Spleen (tissue), 11 donors: ENCODE measurements around the gene NME4. TPM values are rescaled to one million over a fixed set of nuclear protein-coding genes. Genes with fewer than 3 reads are reported as not detected.
A peak's percentile ranks its signal among the peaks of the same experiment; 100 is the strongest.

ENCODE experiments used
- DNase-seq: peaks from one replicate; pipeline ENCODE4 v3.0.0-alpha.2; 2020
- H3K27ac ChIP-seq, 8 donors: fragments of 200-600 bp; sonication (generic) in 7 of 8; 1 replicate in 4 of 8; 2 replicates in 4 of 8; pipeline versions ENCODE4 v1.5.0 to v1.8.0; 2016 to 2021; ENCODE audit warnings: inconsistent platforms in 4 of 8, mild to moderate bottlenecking in 4 of 8, moderate library complexity in 1 of 8
- H3K27me3 ChIP-seq, 7 donors: fragments of 200-600 bp; sonication (generic) in 6 of 7; replicated peaks in 1 of 7; 1 replicate in 4 of 7; 2 replicates in 3 of 7; pipeline versions ENCODE4 v1.5.0 to v1.8.0; 2016 to 2021; ENCODE audit warnings: inconsistent platforms in 3 of 7, mild to moderate bottlenecking in 1 of 7
- H3K36me3 ChIP-seq, 6 donors: fragments of 200-600 bp; sonication (generic) in 5 of 6; 1 replicate in 4 of 6; 2 replicates in 2 of 6; pipeline versions ENCODE4 v1.5.0 to v1.8.0; 2016 to 2021; ENCODE audit warnings: inconsistent platforms in 2 of 6
- H3K4me1 ChIP-seq, 6 donors: fragments of 200-600 bp; sonication (generic) in 5 of 6; 1 replicate in 3 of 6; 2 replicates in 3 of 6; pipeline versions ENCODE4 v1.5.0 to v1.8.0; 2016 to 2021; ENCODE audit warnings: inconsistent platforms in 3 of 6
- H3K4me3 ChIP-seq, 8 donors: fragments of 200-600 bp; sonication (generic) in 7 of 8; 1 replicate in 4 of 8; 2 replicates in 4 of 8; pipeline versions ENCODE4 v1.5.0 to v1.8.0; 2016 to 2021; ENCODE audit warnings: inconsistent platforms in 4 of 8, mild to moderate bottlenecking in 4 of 8, moderate library complexity in 2 of 8
- H3K9me3 ChIP-seq, 8 donors: fragments of 200-600 bp; sonication (generic) in 7 of 8; 1 replicate in 4 of 8; 2 replicates in 4 of 8; pipeline versions ENCODE4 v1.5.0 to v1.8.0; 2016 to 2021; ENCODE audit warnings: inconsistent platforms in 4 of 8
- POLR2A ChIP-seq, 3 donors: fragments of 450-650 bp; IDR thresholded peaks; one replicate each; pipeline ENCODE4 v1.5.1; 2017; ENCODE audit warnings: antibody characterized with exemption in 3 of 3, mild to moderate bottlenecking in 1 of 3
- POLR2AphosphoS5 ChIP-seq, 3 donors: sonication (generic); formaldehyde crosslinking; IDR thresholded peaks; one replicate each; pipeline ENCODE4 v1.5.1; 2017; ENCODE audit warnings: antibody characterized with exemption in 3 of 3
- WGBS, 5 donors: extraction: QIAGEN DNeasy Blood & Tissue Kit in 3 of 5; methylation state at CpG; one replicate each; pipeline versions ENCODE4 v1.1.5 to v1.1.7; 2013 to 2018; 5-methylcytosine and 5-hydroxymethylcytosine counted together
- intact Hi-C: fragments of 100-400 bp; cut with DNase I; formaldehyde crosslinking; loops from one replicate; pipeline ENCODE4 v1.15.0; 2023; ENCODE audit warnings: low total_unique reads
- polyA plus RNA-seq, 3 donors: library from polyadenylated mRNA; stranded (reverse); fragments of 200-250 nt; gene quantifications; one replicate each; pipeline ENCODE4 v1.2.1, GENCODE V29; 2013
- total RNA-seq, 7 donors: library from RNA; depleted of rRNA in 3 of 7; stranded (reverse); fragments of >200 nt in 3 of 7; fragmentation: NEBNext Ultra II Directional in 4 of 7; extraction: Animal tissue kit (Norgen Biotek cat#: 25700) in 4 of 7; gene quantifications; one replicate each; pipeline versions ENCODE4 v1.1.0 to v1.2.1, GENCODE V29; 2016 to 2021
- TF ChIP-seq, protein P1 (sequence below), 11 experiments: fragments of 200-600 bp in 7 of 11; fragments of 450-650 bp in 4 of 11; sonication (generic) in 4 of 11; IDR thresholded peaks in 8 of 11; conservative IDR thresholded peaks in 3 of 11; 1 replicate in 7 of 11; 2 replicates in 4 of 11; pipeline versions ENCODE4 v1.4.0 to v1.8.0; 2016 to 2021; ENCODE audit warnings: antibody characterized with exemption in 11 of 11, inconsistent platforms in 4 of 11, mild to moderate bottlenecking in 1 of 11
- donor health status: healthy with polysubstance abuse.
- donor health status: DM: no; HTN: no; CAD: no; lungs with moderate emphysema.
- donor health status: DM: no; HTN: no; CAD: no.
- donor health status: Bipolar disorder and iron deficiency.
- donor health status: healthy.
- donor health status: DM: no; HTN: no; CAD: no.
- donor health status: DM: yes; HTN: yes; CAD: no.

Gene NME4
- total and polyA plus RNA-seq, 10 donors, result 27.3 to 75.8 (median 55.8) TPM

DNA sequence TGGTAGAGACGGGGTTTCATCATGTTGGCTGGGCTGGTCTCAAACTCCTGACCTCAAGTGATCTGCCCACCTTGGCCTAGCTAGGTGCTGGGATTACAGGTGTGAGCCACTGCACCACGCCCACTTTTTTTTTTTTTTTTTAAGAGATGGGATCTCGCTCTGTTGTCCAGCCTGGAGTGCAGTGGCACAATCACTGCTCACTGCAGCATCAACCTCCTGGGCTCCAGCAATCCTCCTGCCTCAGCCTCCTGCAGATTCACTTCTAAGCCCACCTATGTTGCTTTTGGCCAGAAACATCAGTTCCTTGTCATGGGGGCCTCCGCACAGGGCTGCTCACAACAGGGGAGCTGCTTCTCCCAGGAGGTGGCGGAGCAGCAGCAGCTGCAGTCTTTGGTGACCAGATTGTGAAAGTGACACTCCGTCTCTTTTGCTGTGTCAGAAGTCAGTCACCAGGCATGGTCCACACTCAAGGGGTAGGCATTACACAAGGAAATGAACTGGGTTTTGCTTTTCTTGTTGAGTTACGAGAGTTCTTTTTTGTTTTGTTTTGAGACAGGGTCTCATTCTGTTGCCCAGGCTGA is 4.5 kb upstream of the NME4 start:
- Histone ChIP-seq H3K27ac (peak overlapping the region in 1 of 8 donors; percentile 10), H3K4me1 (peaks cover 0 to 28% (median 12%) of the 10 kb centered on the region in 6 donors), H3K9me3 (peaks cover 0 to 6% (median 0%) of the 10 kb centered on the region in 8 donors), H3K36me3 (no peaks in the 10 kb centered on the region), H3K4me3 (no peak overlapping the region), H3K27me3 (no peaks in the 10 kb centered on the region)
- 65 to 86% (median 77%) methylated on average over 7 of the region's 7 CpGs for WGBS, 5 donors
- no peak for TF ChIP-seq POLR2AphosphoS5 (IDR thresholded peaks at IDR 0.05)
- no peak for TF ChIP-seq POLR2A (IDR thresholded peaks at IDR 0.05)
- TF ChIP-seq, protein P1, sequence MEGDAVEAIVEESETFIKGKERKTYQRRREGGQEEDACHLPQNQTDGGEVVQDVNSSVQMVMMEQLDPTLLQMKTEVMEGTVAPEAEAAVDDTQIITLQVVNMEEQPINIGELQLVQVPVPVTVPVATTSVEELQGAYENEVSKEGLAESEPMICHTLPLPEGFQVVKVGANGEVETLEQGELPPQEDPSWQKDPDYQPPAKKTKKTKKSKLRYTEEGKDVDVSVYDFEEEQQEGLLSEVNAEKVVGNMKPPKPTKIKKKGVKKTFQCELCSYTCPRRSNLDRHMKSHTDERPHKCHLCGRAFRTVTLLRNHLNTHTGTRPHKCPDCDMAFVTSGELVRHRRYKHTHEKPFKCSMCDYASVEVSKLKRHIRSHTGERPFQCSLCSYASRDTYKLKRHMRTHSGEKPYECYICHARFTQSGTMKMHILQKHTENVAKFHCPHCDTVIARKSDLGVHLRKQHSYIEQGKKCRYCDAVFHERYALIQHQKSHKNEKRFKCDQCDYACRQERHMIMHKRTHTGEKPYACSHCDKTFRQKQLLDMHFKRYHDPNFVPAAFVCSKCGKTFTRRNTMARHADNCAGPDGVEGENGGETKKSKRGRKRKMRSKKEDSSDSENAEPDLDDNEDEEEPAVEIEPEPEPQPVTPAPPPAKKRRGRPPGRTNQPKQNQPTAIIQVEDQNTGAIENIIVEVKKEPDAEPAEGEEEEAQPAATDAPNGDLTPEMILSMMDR (IDR thresholded peaks at IDR 0.05 in 8 of 11, conservative IDR thresholded peaks at IDR 0.05 in 3 of 11), result peak in 1 of 11 experiments; percentile 11
- no peak for DNase-seq
- intact Hi-C loops, result no loop called here

- TF ChIP-seq POLR2AphosphoS5 (IDR thresholded peaks at IDR 0.05) (no peak), POLR2A (IDR thresholded peaks at IDR 0.05) (no peak)
- TF ChIP-seq, protein P1 (IDR thresholded peaks at IDR 0.05 in 8 of 11, conservative IDR thresholded peaks at IDR 0.05 in 3 of 11), result no peak
- peak overlapping the region in 4 of 8 donors; percentile 36 to 89 (median 63) for H3K4me3 ChIP-seq
- intact Hi-C loops, result no loop called here
Measured at GRCh38 chr16:396199-396598, 800 bp upstream of the NME4 start.

GRCh38 chr16:396605-397004 is 394 bp upstream of the NME4 start:
- TF ChIP-seq, protein P1 (IDR thresholded peaks at IDR 0.05 in 8 of 11, conservative IDR thresholded peaks at IDR 0.05 in 3 of 11), result no peak
- peak in 2 of 3 donors; percentile 19 to 24 for TF ChIP-seq POLR2AphosphoS5 (IDR thresholded peaks at IDR 0.05)
- no peak for TF ChIP-seq POLR2A (IDR thresholded peaks at IDR 0.05)
- Histone ChIP-seq H3K4me3 (peak overlapping the region; percentile 32 to 89 (median 56)), H3K9me3 (peaks cover 0 to 6% (median 0%) of the 10 kb centered on the region in 8 donors), H3K27ac (peak overlapping the region in 7 of 8 donors; percentile 4 to 98 (median 80)), H3K27me3 (no peaks in the 10 kb centered on the region), H3K4me1 (peaks cover 3 to 63% (median 35%) of the 10 kb centered on the region in 6 donors), H3K36me3 (peaks cover 0 to 8% (median 0%) of the 10 kb centered on the region in 6 donors)
- intact Hi-C loops, result no loop called here
- 1 to 3% (median 3%) methylated on average over 17 to 22 of the region's 22 CpGs for WGBS, 5 donors
- DNase-seq, result no peak

More at GRCh38 chr16:396199-396598, 800 bp upstream of the NME4 start:
- 20 to 51% (median 25%) methylated on average over 3 of the region's 3 CpGs for WGBS, 5 donors
- H3K27me3 ChIP-seq, result no peaks in the 10 kb centered on the region
- peaks cover 0 to 8% (median 0%) of the 10 kb centered on the region in 6 donors for H3K36me3 ChIP-seq
- DNase-seq, result no peak
- H3K9me3 ChIP-seq, result peaks cover 0 to 6% (median 0%) of the 10 kb centered on the region in 8 donors
- H3K4me1 ChIP-seq, result peaks cover 3 to 64% (median 35%) of the 10 kb centered on the region in 6 donors
- H3K27ac ChIP-seq, result peak overlapping the region in 7 of 8 donors; percentile 4 to 98 (median 80)

GRCh38 chr16:397736-398332 is 835 bp downstream of the NME4 start:
- intact Hi-C loops, result no loop called here
- H3K4me1 ChIP-seq, result peaks cover 6 to 65% (median 41%) of the 10 kb centered on the region in 6 donors
- no peaks in the 10 kb centered on the region for H3K9me3 ChIP-seq
- TF ChIP-seq, protein P1 (IDR thresholded peaks at IDR 0.05 in 8 of 11, conservative IDR thresholded peaks at IDR 0.05 in 3 of 11), result peak in 7 of 11 experiments; percentile 22 to 56 (median 45)
- TF ChIP-seq POLR2A (IDR thresholded peaks at IDR 0.05) (no peak), POLR2AphosphoS5 (IDR thresholded peaks at IDR 0.05) (peak in 2 of 3 donors; percentile 47 to 58)
- peak overlapping the region in 6 of 8 donors; percentile 49 to 98 (median 78) for H3K27ac ChIP-seq
- H3K4me3 ChIP-seq, result peak overlapping the region in 4 of 8 donors; percentile 58 to 89 (median 66)
- WGBS, 5 donors, result 32 to 57% (median 39%) methylated on average over 14 to 29 of the region's 29 CpGs
- peaks cover 0 to 8% (median 0%) of the 10 kb centered on the region in 6 donors for H3K36me3 ChIP-seq
- peak; percentile 88 for DNase-seq
- H3K27me3 ChIP-seq, result no peaks in the 10 kb centered on the region
